ENCODE measurements around the gene MRAS.

DNA sequence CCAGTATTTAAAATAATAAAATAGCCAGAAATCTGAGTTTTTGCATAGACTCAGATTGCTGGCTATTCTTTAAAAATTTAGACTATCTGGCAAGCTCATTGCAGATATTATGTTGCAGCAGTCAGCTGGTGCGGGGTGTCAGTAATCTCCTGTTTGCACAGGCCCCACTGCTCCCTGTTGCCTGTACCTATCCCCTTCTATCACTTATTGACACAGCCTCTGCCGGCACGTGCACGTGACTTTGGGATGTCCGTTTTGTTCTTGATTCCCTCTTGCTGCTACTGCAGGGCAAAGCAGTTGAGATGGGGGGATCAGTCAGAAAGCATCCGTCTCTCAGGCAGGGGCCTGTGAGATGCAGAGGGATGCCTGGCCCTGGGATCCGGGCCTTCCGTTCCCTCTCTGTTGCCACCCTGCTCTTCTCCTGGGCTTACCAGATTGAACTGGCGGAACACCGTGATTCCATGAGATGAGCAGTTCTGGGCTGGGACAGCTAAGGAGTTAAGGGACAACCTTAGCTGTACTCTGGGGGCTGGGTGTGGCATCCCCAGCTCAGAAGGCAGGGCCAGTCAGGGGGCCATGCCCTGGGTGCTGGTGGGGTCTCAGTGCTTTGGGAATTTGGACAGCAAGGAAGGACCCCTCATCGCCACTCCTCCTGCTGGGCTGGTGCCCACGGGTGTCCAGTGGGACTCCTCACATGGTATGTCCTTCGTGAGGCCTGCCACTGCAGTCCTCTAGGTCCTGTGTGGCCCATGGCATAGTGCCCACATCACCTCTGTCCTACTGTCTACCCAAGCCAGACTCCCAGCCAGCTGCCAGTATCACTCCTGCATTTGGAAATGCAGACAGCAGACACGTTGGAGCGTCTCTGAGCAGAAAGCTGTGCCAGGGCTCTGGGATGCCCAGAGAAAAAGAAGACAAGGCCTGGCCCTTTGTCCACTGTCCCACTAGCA, 11.8 kb downstream of the MRAS start:
- TF ChIP-seq, protein P1, sequence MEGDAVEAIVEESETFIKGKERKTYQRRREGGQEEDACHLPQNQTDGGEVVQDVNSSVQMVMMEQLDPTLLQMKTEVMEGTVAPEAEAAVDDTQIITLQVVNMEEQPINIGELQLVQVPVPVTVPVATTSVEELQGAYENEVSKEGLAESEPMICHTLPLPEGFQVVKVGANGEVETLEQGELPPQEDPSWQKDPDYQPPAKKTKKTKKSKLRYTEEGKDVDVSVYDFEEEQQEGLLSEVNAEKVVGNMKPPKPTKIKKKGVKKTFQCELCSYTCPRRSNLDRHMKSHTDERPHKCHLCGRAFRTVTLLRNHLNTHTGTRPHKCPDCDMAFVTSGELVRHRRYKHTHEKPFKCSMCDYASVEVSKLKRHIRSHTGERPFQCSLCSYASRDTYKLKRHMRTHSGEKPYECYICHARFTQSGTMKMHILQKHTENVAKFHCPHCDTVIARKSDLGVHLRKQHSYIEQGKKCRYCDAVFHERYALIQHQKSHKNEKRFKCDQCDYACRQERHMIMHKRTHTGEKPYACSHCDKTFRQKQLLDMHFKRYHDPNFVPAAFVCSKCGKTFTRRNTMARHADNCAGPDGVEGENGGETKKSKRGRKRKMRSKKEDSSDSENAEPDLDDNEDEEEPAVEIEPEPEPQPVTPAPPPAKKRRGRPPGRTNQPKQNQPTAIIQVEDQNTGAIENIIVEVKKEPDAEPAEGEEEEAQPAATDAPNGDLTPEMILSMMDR (IDR thresholded peaks at IDR 0.05; ENCODE audit: low read depth, low read length): no peak
- TF ChIP-seq, protein P2, sequence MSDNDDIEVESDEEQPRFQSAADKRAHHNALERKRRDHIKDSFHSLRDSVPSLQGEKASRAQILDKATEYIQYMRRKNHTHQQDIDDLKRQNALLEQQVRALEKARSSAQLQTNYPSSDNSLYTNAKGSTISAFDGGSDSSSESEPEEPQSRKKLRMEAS (IDR thresholded peaks at IDR 0.05; ENCODE audit: low read depth, low read length): no peak
- TF ChIP-seq POLR2A (IDR thresholded peaks at IDR 0.05; ENCODE audit: extremely low read depth, insufficient read length): no peak

Data from NB4 (cell line).